Middle frontal gyrus (tissue), 1 donor: ENCODE measurements around the gene ASB8.
"Not testable (repeated sequence)": the region's sequence is repeated elsewhere in the genome, so short reads cannot be mapped to it uniquely, and the experiment has no call there.

ENCODE experiments used
- DNase-seq: peaks from one replicate; pipeline ENCODE4 v3.0.0-alpha.2; 2015; ENCODE audit warnings: low spot score; ENCODE audit errors: extremely low spot score

Gene ASB8

DNA sequence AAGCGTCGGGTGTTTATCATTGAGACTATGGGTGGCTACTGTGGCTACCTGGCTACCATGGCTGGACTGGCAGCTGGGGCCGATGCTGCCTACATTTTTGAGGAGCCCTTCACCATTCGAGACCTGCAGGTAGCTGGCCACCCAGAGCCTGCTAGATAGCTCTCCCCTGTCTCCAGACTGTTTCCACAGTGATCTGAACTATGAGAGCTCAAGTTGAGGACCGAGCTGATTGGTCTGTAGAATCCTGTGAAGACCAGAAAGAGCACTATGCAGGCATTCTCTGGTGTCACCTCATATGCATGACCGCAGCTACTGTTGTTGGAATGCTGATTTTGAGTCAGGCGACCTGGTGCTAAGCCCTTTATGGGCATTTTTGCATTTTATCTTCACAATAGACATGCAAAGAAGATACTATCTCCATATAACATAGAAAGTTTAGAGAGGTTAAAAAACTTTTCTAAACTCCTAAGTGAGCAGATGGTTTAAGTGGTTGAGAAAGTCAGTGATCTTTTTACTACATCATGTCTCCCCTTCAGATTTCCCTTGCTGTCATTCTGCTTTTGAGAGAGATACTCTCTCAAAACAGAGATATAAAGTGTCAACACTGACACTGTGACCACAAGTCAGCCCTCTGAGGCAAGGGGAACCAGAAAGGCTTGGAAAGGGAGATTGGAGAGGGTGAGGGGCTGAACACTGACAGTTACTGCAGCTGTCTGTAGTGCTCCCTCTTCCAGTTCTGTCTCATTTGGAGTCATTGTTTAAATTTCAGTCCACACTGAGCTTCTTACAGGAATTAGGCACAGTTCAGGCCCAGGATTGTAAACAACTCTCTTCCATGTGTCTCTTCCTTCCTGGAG is 14.3 kb downstream of the ASB8 start:
- DNase-seq: no peak

DNA sequence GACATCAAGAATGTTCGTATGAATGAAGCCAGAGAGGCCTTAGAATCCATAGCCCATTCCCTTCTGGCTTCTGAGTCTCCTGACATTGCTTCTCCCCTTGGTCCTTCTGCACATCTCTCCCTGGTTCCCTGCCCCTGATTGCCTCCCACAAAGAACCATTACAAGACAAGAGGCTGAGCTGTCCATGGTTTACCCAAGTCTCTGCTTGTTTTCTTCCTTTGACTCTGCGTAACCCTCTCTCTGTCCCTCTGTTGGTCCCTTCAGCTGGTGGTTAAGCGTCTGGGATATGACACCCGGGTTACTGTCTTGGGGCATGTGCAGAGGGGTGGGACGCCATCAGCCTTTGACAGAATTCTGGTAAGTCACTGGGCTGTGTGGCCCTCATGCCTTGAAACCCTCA is 22.3 kb downstream of the ASB8 start:
- no peak for DNase-seq

GRCh38 chr12:48132826-48133225 is 24.5 kb downstream of the ASB8 start:
- DNase-seq: no peak

DNA sequence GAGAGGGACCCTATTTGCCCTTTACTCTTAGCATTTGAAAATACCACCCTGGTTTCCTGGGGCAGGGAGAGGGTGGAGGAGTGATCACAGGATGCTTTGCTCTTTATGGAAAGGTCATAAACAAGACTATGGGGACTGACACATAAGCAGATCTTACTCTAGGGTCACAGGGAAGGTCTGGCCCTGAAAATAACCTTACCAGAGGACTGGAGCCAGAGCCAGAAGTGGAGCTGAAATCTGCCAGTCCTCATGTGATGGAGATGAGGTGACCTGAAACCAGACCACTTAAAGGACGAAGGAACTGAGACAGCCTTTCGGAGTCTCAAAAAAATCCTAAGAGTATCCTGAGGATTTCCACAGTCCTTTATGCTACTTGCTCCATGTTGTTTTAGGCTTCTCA is 25.8 kb downstream of the ASB8 start:
- DNase-seq: no peak

DNA sequence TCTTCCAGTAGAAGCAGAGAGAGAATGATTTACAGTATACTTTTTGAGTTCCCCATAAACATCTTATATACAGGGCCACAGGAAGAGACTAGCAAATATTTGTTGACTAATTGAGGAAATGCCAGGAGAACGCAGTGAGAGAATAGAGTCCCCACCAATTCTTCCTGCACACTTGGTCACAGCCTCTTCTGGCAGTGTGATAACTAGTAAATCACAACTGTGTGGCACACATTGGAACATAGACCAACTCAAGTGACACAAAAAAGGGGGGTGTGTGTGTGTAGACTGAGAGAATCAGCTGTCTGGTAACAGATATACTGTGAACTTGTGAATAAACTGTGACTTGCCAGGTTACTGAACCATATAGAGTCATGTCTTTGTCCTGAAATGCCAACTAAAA is 27.9 kb downstream of the ASB8 start:
- DNase-seq: no peak

DNA sequence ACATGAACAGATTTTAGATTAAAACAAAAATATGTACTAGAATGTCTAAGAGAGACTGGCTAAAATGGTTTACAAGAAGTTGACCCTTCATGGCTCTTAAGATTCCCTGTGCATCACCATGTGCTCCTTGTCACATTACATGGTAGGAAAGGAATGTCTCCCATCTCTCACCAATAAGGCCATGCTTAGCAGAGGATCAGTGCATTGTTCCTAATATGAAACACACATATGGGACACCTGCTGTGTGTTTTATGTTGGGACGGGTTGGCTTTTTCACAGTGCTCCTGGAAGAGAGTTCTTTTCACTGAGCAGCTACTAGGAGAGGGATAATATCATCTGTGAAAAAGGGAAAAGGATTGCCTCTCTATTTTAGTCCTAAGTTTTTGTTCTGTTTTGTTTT is 28.5 kb downstream of the ASB8 start:
- DNase-seq: no peak

DNA sequence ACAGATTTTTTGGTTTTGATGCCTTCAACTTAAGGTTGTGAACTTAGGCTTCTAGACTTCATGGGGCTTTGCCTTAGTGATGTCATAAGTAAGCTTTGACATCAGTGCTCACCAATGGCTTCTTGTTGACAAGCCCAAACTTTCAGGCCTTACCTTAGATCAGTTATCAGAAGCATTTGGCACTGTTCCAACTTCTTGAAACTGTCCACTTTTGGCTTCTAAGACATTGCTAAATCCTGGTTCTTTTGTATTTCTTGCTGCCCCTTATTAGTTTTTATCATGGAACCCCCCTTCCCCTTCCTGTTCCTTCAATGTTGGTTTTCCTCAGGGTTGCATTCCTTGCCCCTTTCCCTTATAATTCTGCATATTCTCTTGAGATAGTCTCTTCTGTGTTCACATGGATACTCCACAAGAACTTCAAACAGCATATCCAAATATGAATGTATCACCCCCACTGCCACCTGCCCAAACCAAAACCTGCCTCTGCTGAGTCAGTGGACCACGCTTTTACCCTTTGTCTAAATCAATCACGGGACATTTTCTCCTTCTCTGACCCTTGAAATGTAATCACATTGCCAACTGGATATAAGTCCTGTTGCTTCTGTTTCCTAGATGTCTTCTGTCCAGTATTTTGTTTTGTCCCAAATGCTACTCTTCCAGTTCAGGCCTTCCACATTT is 30.2 kb downstream of the ASB8 start:
- DNase-seq: no peak

- DNase-seq: no peak
Observed at GRCh38 chr12:48125985-48126384, 31.3 kb downstream of the ASB8 start.

GRCh38 chr12:48125542-48125941 is 31.8 kb downstream of the ASB8 start:
- DNase-seq: not testable (repeated sequence)

DNA sequence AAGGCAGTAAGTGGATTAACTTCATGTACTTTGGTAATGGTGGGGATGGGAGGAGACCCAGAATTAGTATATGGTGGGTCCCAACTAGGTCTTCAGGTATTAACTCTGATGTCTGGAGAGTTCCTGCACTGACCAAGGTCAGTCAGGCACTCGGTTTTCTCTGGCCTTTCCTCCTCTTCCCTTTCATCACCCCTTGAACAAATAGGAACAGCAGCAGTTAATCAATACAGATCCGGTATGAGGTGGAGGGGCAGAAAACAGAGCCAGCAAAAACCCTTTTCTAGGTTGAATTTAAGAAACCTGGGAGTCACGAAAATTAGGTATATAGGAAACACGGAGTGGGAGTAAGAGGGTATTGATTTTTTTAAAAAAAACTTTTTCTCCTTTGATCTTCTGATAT is 34.1 kb downstream of the ASB8 start:
- DNase-seq: no peak

DNA sequence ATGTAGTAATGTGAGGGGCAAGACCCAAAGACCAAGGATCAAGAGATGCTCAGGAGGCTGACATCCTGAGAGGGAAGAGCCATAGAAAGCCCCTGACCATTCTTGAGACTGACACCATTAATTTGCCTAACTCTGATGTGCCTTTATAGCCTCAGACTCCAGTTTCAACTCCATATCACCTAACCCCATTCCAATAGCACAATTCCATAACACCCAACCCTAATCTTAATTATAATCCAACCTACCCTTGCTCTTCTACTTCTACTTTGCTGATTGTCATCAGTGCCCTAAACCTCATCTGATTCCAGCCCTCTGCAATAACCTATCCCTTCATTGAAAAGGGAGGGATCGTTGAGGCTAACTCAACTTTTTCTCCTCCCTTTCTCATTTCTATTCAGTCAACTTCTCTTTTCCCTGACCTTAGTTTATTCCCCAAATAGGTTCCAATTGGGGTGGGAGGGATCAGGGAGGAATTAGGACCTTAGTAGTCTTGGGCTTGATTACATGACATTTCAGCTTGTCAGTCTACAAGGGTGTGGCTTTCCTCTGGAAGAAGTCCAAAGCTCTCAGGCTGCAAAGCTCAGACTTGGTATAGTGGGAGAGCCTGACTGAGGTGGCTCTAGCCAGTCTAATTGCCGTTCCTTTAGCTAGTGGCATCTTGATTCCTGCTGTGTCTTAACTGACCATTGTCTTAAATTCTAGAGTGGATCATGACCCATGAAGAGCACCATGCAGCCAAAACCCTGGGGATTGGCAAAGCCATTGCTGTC is 35.1 kb downstream of the ASB8 start:
- DNase-seq: no peak

GRCh38 chr12:48121522-48121921 is 35.8 kb downstream of the ASB8 start:
- no peak for DNase-seq

GRCh38 chr12:48119834-48120195 is 37.5 kb downstream of the ASB8 start:
- DNase-seq: no peak

- DNase-seq: peak; percentile 51
Observed at GRCh38 chr12:48119078-48119833, 38.1 kb downstream of the ASB8 start, which contains the start of gene PFKM. PFKM (plus strand) TSS chr12:48119364; CDS start chr12:48122775, 3,411 bp downstream.

GRCh38 chr12:48118284-48118871 is 38.9 kb downstream of the ASB8 start:
- DNase-seq: no peak

DNA sequence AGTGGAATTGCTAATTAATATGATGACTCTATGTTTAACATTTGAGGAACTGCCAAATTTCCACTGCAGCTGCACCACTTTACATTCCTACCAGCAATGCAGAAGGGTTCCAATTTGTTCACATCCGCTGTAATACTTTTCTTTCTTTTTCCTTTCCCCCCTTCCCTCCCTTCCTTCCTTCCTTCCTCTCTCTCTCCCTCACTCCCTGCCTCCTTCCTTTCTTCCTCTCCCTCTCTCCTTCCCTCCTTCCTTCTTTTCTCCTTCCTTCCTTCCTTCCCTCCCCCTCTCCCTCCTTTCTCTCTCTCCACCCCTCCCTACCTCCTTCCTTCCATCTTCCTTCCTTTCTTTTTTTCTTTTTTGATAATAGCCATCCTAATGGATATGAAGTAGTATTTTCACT is 41.4 kb downstream of the ASB8 start:
- DNase-seq: no peak

DNA sequence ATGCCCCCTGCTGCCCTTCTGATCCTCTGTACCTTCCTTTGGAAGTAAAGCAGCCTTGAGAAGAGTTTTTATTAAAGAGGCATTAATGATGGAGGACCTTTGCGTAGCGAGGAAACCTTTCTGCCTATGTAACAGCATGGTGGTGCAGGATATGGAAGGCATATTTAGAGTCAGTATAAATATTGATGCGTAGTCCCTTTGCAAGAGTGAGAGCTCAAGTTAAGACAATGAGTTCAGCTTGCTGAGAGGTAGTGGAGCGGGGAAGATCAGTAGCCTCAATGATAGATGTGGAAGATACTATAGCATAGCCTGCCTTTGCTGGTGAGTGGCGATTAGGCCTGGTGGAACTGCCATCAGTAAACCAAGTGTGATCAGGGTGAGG is 46.0 kb downstream of the ASB8 start:
- DNase-seq: not testable (repeated sequence)

GRCh38 chr12:48110691-48111311 is 46.5 kb downstream of the ASB8 start:
- no peak for DNase-seq

DNA sequence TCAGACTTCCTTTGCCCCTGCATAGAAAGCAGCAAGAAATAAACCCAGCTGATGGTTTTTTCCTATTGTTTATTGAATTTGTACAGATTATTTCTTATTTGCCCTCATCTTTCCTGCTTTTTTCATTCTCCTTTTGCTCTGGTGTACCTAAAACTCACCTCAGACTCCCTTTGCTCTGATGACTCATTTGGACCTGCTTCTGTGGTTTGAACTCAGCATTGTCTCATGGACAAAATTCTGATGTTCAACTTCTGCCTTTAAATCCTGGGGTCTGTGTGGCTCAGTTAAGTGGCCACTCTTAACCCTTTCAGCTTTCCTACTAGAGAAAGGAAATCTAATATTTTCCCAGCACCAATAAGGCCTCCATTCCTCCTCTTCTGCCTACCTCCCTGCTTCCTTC is 47.9 kb downstream of the ASB8 start:
- DNase-seq: no peak
